ENCODE data around the gene C2orf68. TPM values are rescaled to one million over a fixed set of nuclear protein-coding genes. Genes with fewer than 3 reads are reported as not detected.
A peak's percentile ranks its signal among the peaks of the same experiment; 100 is the strongest.
"Not testable (repeated sequence)": the region's sequence is repeated elsewhere in the genome, so short reads cannot be mapped to it uniquely, and the experiment has no call there.

The C2orf68 gene
- total and polyA plus RNA-seq, 5 donors: 25.0 to 31.9 (median 28.1) TPM

DNA sequence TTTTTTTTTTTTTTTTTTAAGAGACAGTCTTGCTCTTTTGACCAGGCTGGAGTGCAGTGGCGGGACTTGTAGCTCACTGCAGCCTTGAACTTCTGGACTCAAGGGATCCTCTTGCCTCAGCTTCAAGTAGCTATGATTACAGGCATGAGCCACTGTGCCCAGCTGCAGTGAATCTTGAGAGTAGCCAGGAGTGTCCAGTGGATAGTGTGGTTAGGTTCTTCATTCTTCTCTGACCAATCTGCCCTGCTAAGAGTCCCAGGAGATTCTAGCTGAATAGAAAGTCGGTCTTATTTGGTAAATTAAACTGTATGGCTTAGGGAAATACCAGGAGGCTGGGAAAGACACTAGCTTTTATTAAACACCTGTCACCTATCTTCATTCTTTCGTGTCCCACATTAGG lies 19.4 kb upstream of the C2orf68 start:
- ATAC-seq: no peak
- no peaks in the 10 kb centered on the region for H3K9me3 ChIP-seq (ENCODE audit: control insufficient read depth, low read length)
- H3K4me1 ChIP-seq (ENCODE audit: control insufficient read depth, insufficient read depth, low read length): no peaks in the 10 kb centered on the region
- intact Hi-C loops (cut with DNase I): loop anchor here in 2 of 4 donors (5.0 to 10.0 kb wide), 3 partner anchors 73 to 186 kb away; no protein-coding TSS in a partner anchor
- no peak overlapping the region for H3K27ac ChIP-seq (ENCODE audit: low read length)
- H3K27me3 ChIP-seq (ENCODE audit: control insufficient read depth, insufficient read depth): no peaks in the 10 kb centered on the region
- no peak for DNase-seq
- WGBS: 91% methylated on average over 3 of the region's 3 CpGs
- no peak overlapping the region for H3K4me3 ChIP-seq (ENCODE audit: low read length)

GRCh38 chr2:85628658-85629057 lies 16.8 kb upstream of the C2orf68 start:
- WGBS: 79% methylated on average over 2 of the region's 2 CpGs
- H3K4me1 ChIP-seq (ENCODE audit: control insufficient read depth, insufficient read depth, low read length): no peaks in the 10 kb centered on the region
- H3K27me3 ChIP-seq (ENCODE audit: control insufficient read depth, insufficient read depth): no peaks in the 10 kb centered on the region
- H3K9me3 ChIP-seq (ENCODE audit: control insufficient read depth, low read length): no peaks in the 10 kb centered on the region
- DNase-seq (no peak), ATAC-seq (no peak)
- no peak overlapping the region for H3K4me3 ChIP-seq (ENCODE audit: low read length)
- intact Hi-C loops (cut with DNase I): no loop called here
- no peak overlapping the region for H3K27ac ChIP-seq (ENCODE audit: low read length)

- Histone ChIP-seq H3K27ac (ENCODE audit: low read length) (no peak overlapping the region), H3K9me3 (ENCODE audit: control insufficient read depth, low read length) (no peaks in the 10 kb centered on the region), H3K27me3 (ENCODE audit: control insufficient read depth, insufficient read depth) (no peaks in the 10 kb centered on the region), H3K4me3 (ENCODE audit: low read length) (no peak overlapping the region), H3K4me1 (ENCODE audit: control insufficient read depth, insufficient read depth, low read length) (no peaks in the 10 kb centered on the region)
- 44% methylated on average over 5 of the region's 5 CpGs for WGBS
- DNase-seq: no peak
- peak; percentile 65 to 82 for ATAC-seq
- intact Hi-C loops (cut with DNase I): no loop called here
These were observed 12.1 kb upstream of the C2orf68 start for GRCh38 chr2:85623991-85624390.

DNA sequence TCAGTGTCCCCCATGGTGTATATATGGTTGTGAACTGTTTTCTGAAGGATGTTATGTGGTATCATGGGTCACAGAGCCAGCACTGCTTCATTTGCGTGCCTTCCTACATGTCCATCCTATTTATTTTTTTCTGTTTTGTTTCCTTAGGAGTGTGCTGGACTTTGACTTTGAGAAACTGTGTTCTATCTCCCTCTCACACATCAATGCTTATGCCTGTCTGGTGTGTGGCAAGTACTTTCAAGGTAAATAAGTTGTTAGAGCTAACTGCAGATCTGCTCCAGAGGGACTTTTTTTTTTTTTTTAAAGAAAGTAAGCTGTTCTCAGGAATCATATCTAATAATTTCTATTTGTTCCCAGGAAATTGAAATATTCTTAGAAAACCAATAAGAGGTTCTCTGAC lies 9.5 kb upstream of the C2orf68 start:
- H3K4me3 ChIP-seq (ENCODE audit: low read length): no peak overlapping the region
- H3K9me3 ChIP-seq (ENCODE audit: control insufficient read depth, low read length): no peaks in the 10 kb centered on the region
- H3K27ac ChIP-seq (ENCODE audit: low read length): no peak overlapping the region
- ATAC-seq (no peak), DNase-seq (no peak)
- H3K4me1 ChIP-seq (ENCODE audit: control insufficient read depth, insufficient read depth, low read length): no peaks in the 10 kb centered on the region
- 92% methylated on average over 1 of the region's 1 CpG for WGBS
- no peaks in the 10 kb centered on the region for H3K27me3 ChIP-seq (ENCODE audit: control insufficient read depth, insufficient read depth)
- intact Hi-C loops (cut with DNase I): no loop called here

DNA sequence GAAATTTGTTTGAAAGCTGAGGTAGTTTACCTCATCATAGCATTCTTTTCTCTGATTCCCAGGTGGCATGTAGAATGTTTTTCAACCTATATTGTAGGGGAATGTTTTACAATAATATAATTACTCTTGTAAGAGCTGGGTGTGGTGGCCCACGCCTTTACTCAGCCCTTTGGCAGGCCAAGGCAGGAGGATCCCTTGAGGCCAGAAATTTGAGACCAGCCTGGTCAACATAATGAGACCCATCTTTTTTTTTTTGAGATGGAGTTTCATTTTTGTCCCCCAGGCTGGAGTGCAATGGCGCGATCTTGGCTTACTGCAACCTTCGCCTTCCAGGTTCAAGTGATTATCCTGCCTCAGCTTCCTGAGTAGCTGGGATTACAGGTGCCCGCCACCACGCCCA lies 7.8 kb upstream of the C2orf68 start:
- H3K9me3 ChIP-seq (ENCODE audit: control insufficient read depth, low read length): no peaks in the 10 kb centered on the region

DNA sequence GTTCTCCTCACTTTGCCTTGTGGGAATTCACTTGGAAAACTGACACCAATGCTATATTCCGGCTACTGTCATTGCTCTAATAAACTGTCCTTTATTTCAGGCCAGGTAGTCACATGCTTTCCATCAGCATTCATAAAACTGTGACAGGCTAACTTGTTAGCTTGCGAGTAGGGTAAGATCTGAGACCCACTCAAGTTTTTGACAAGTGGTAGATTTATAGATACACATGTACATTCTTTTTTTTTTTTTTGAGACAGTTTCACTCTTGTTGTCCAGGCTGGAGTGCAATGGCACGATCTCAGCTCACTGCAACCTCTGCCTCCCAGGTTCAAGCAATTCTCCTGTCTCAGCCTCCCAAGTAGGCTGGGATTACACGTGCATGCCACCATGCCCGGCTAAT lies 5.9 kb upstream of the C2orf68 start:
- ATAC-seq; H3K27me3 ChIP-seq (ENCODE audit: control insufficient read depth, insufficient read depth); intact Hi-C loops (cut with DNase I); H3K9me3 ChIP-seq (ENCODE audit: control insufficient read depth, low read length); H3K4me1 ChIP-seq (ENCODE audit: control insufficient read depth, insufficient read depth, low read length); H3K27ac ChIP-seq (ENCODE audit: low read length); DNase-seq; H3K4me3 ChIP-seq (ENCODE audit: low read length): not testable (repeated sequence)
- 80% methylated on average over 5 of the region's 5 CpGs for WGBS

More for the DNA sequence above, 7.8 kb upstream of the C2orf68 start:
- Histone ChIP-seq H3K4me1 (ENCODE audit: control insufficient read depth, insufficient read depth, low read length) (no peaks in the 10 kb centered on the region), H3K27ac (ENCODE audit: low read length) (no peak overlapping the region), H3K4me3 (ENCODE audit: low read length) (no peak overlapping the region), H3K27me3 (ENCODE audit: control insufficient read depth, insufficient read depth) (no peaks in the 10 kb centered on the region)
- ATAC-seq (no peak), DNase-seq (no peak)
- WGBS: 91% methylated on average over 6 of the region's 6 CpGs
- intact Hi-C loops (cut with DNase I): no loop called here

DNA sequence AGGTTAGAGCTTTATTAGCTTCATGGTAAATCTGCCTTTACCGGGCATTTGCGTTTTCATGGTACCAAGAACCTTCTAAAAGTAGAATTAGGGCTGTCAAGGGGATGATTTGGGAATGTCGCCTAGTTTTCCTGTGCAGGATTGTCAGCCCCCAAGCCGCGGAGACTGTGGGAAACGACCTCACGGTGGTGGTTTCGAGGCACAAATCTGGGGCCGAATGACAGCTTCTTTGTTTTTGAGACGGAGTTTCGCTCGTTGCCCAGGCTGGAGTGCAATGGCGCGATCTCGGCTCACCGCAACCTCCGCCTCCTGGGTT lies 3.5 kb upstream of the C2orf68 start:
- ATAC-seq: no peak
- H3K27ac ChIP-seq (ENCODE audit: low read length): no peak overlapping the region
- 89% methylated on average over 17 of the region's 17 CpGs for WGBS
- no peaks in the 10 kb centered on the region for H3K27me3 ChIP-seq (ENCODE audit: control insufficient read depth, insufficient read depth)
- DNase-seq: peak in 1 of 3 donors; percentile 46
- intact Hi-C loops (cut with DNase I): no loop called here
- H3K4me1 ChIP-seq (ENCODE audit: control insufficient read depth, insufficient read depth, low read length): no peaks in the 10 kb centered on the region
- H3K9me3 ChIP-seq (ENCODE audit: control insufficient read depth, low read length): no peaks in the 10 kb centered on the region
- no peak overlapping the region for H3K4me3 ChIP-seq (ENCODE audit: low read length)

- intact Hi-C loops (cut with DNase I); ATAC-seq; H3K9me3 ChIP-seq (ENCODE audit: control insufficient read depth, low read length); H3K27me3 ChIP-seq (ENCODE audit: control insufficient read depth, insufficient read depth); H3K4me1 ChIP-seq (ENCODE audit: control insufficient read depth, insufficient read depth, low read length); H3K27ac ChIP-seq (ENCODE audit: low read length); DNase-seq; H3K4me3 ChIP-seq (ENCODE audit: low read length): not testable (repeated sequence)
- 94% methylated on average over 7 of the region's 7 CpGs for WGBS
These were observed 2.9 kb upstream of the C2orf68 start for GRCh38 chr2:85614757-85615156.

DNA sequence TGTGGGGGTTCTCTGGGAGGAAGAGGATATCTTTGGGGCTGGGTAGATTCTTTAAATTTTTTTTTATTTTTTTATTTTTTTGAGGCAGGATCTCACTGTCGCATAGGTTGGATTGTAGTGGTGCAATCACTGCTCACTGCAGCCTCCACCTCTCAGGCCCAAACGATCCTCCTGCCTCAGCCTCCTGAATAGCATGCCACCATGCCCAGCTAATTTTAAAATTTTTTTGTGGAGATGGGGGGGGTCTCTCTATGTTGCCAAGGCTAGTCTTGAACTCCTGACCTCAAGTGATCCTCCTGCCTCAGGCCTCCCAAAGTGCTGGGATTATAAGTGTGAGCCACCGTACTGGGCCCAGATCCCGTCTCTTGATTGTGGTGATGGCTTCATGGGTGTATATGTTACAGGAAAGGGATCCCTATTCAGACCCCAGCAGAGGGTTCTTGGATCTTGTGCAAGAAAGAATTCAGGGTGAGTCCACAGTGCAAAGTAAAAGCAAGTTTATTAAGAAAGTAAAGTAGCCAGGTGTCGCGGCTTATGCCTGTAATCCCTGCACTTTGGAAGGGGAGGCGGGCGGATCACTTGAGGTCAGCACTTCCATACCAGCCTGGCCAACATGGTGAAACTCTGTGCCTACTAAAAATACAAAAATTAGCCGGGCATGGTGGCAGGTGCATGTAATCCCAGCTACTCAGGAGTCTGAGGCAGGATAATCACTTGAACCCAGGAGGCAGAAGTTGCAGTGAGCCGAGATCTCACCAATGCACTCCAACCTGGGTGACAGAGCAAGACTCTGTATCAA lies 2.0 kb upstream of the C2orf68 start:
- Histone ChIP-seq H3K4me3 (ENCODE audit: low read length) (no peak overlapping the region), H3K27ac (ENCODE audit: low read length) (no peak overlapping the region), H3K9me3 (ENCODE audit: control insufficient read depth, low read length) (no peaks in the 10 kb centered on the region), H3K4me1 (ENCODE audit: control insufficient read depth, insufficient read depth, low read length) (no peaks in the 10 kb centered on the region), H3K27me3 (ENCODE audit: control insufficient read depth, insufficient read depth) (no peaks in the 10 kb centered on the region)
- intact Hi-C loops (cut with DNase I): no loop called here
- no peak for ATAC-seq
- WGBS: 89% methylated on average over 10 of the region's 10 CpGs
- DNase-seq: no peak

DNA sequence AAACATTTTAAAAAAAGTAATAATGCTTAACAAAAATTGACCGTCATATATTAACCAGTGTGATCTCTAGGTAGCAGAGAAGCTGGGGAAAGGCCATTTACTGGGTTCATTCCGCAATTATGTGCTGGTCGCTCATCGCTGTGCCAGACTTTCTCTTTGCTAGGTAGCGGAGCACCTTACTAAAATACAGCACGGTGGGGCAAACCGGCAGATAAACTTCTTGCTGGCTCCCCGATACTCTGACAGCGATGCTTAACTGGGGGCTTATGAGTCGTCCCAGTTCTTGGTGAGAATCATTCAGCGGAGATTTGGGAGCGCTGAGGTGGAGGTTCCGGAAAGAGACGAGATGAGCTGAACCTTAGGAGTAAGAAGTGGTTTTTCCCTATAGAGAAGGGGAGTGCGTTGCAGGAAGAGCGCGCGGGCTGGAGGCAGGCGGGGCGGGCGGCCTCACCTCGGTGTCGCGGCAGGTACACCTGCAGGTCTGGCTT lies 605 bp downstream of the C2orf68 start:
- Histone ChIP-seq H3K27me3 (ENCODE audit: control insufficient read depth, insufficient read depth) (no peaks in the 10 kb centered on the region), H3K4me3 (ENCODE audit: low read length) (peak overlapping the region; percentile 59), H3K4me1 (ENCODE audit: control insufficient read depth, insufficient read depth, low read length) (peaks cover under 1% of the 10 kb centered on the region), H3K27ac (ENCODE audit: low read length) (peak overlapping the region; percentile 71), H3K9me3 (ENCODE audit: control insufficient read depth, low read length) (no peaks in the 10 kb centered on the region)
- intact Hi-C loops (cut with DNase I): no loop called here
- peak in 1 of 2 donors; percentile 0 for ATAC-seq
- DNase-seq: no peak
- 7% methylated on average over 24 of the region's 24 CpGs for WGBS

DNA sequence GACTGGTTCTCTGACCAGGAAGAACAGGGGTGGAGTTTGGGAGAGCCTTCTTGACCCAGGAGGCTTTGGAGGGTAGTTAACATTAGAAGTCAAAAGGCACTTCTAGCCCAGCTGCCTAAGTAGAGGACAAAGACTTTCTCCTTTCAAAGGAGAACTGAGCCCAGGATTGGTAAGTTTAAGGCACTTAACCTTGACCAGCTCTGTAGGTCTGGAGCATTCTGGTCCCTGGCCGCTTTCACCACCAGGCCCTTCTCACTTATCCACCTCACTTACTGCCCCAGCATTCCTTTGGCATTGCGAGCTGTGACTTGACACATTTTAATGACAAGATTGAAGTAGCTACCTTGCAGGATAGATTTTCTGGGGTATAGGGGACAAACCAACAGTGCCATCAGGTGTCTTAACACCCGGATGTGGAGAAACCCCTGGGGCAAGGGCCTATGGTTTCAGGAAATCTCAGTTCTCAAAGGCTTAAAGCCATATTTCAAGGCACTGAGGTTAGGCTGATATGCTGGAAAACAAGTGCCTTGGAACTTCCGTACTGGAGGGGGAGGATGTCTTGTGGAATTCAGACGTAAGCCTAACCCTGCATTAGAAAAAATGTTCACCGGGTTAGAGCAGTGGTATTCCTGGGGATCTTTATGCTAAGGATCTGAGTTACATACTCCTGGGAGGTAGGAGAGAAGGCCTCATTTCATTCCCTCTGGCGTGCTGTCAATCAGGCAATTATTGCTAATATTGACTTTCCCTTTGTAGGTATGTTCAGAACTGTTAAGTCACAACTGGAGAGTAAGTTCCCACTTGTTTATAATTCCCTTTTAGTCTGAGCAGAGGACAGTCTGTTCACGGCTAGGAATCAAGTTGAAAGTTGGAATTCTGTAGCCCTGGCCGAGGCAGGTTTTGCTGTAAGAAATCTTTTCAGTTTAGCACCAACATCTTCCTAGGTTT lies 4.3 kb downstream of the C2orf68 start:
- intact Hi-C loops (cut with DNase I): no loop called here
- Histone ChIP-seq H3K27me3 (ENCODE audit: control insufficient read depth, insufficient read depth) (no peaks in the 10 kb centered on the region), H3K27ac (ENCODE audit: low read length) (peak overlapping the region; percentile 80), H3K9me3 (ENCODE audit: control insufficient read depth, low read length) (no peaks in the 10 kb centered on the region), H3K4me1 (ENCODE audit: control insufficient read depth, insufficient read depth, low read length) (peaks cover 12% of the 10 kb centered on the region), H3K4me3 (ENCODE audit: low read length) (no peak overlapping the region)
- ATAC-seq: no peak
- WGBS: 63% methylated on average over 9 of the region's 9 CpGs
- peak in 1 of 3 donors; percentile 55 for DNase-seq
